BLaER1 treated with 17β-estradiol and CSF1 and Interleukin-3, amounts not matched to agents 10 nM and 100 nM (cell line): ENCODE results near the gene PIK3R4.

Source experiments
- H3K27ac ChIP-seq, 11 experiments: shearing (Covaris generic); formaldehyde crosslinking; 2 replicates each; pipeline ENCODE4 v1.8.1; 2022
- H3K27me3 ChIP-seq, 11 experiments: shearing (Covaris generic); formaldehyde crosslinking; 2 replicates each; pipeline ENCODE4 v1.8.1; 2022
- H3K36me3 ChIP-seq, 11 experiments: shearing (Covaris generic); formaldehyde crosslinking; 2 replicates each; pipeline ENCODE4 v1.8.1; 2022
- H3K4me1 ChIP-seq, 10 experiments: shearing (Covaris generic); formaldehyde crosslinking; 2 replicates each; pipeline ENCODE4 v1.8.1; 2022
- H3K4me2 ChIP-seq, 11 experiments: shearing (Covaris generic); formaldehyde crosslinking; 2 replicates each; pipeline ENCODE4 v1.8.1; 2022
- H3K4me3 ChIP-seq, 10 experiments: shearing (Covaris generic); formaldehyde crosslinking; 2 replicates each; pipeline ENCODE4 v1.8.1; 2022
- H3K9ac ChIP-seq, 11 experiments: shearing (Covaris generic); formaldehyde crosslinking; 2 replicates each; pipeline ENCODE4 v1.8.1; 2022
- H3K9me3 ChIP-seq, 11 experiments: shearing (Covaris generic); formaldehyde crosslinking; replicated peaks in 1 of 11; 2 replicates each; pipeline ENCODE4 v1.8.1; 2022
- H4K20me1 ChIP-seq, 11 experiments: shearing (Covaris generic); formaldehyde crosslinking; 2 replicates each; pipeline ENCODE4 v1.8.1; 2022
- Cebpa-rat ChIP-seq, 11 experiments: shearing (Covaris generic); IDR thresholded peaks; 2 replicates each; pipeline ENCODE4 v1.8.1; 2022

PIK3R4 gene

DNA sequence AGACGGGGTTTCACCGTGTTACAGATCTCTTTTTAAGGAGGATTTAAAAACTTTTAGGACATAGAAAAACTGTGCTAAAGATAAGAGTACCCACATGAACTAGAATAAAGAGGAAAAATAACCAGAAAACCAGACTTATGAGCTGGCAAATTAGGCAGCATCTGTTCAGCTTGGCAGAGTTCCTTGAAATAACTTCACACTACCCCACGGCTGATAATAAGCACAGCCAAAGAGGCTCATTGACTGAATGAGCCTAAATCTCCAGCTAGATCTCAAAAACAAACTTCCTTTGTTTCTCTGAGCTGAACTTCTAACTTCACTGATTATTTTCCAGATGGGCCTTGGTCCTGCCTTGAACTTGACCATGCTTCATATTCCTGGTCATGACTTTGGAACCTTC, 26.7 kb upstream of the PIK3R4 start:
- Histone ChIP-seq H3K9ac (no peak overlapping the region), H3K27ac (no peak overlapping the region), H3K9me3 (no peaks in the 10 kb centered on the region), H3K4me2 (no peak overlapping the region), H3K4me1 (peaks cover 0 to 12% (median 0%) of the 10 kb centered on the region in 10 experiments; a peak in 4 of 20 replicates), H3K36me3 (no peaks in the 10 kb centered on the region), H3K27me3 (no peaks in the 10 kb centered on the region), H4K20me1 (no peaks in the 10 kb centered on the region), H3K4me3 (no peak overlapping the region)
- TF ChIP-seq Cebpa-rat (IDR thresholded peaks at IDR 0.05), result no peak

DNA sequence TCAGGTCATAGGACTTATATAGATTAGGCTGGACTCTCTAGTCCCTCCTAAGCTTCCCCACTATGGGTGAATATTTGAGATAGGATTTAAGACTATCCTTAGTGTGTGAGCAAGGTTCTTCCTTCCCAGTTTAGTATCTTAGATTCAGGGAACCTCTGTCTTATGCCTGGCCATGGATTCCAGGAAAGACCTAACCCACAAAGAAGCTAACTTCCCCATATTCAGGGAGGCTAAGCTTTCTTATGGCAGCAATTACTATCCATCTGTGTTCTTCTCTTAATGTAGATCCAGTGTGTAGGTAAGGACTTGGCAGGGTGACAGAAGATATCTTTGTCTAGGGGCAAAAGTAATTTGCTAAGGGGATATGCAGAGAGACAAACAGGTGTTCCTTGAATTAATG, 25.5 kb upstream of the PIK3R4 start:
- Histone ChIP-seq H3K36me3 (no peaks in the 10 kb centered on the region), H4K20me1 (no peaks in the 10 kb centered on the region), H3K9me3 (no peaks in the 10 kb centered on the region), H3K9ac (no peak overlapping the region), H3K27ac (no peak overlapping the region), H3K4me1 (peaks cover 0 to 12% (median 0%) of the 10 kb centered on the region in 10 experiments; a peak in 4 of 20 replicates), H3K4me3 (no peak overlapping the region), H3K27me3 (no peaks in the 10 kb centered on the region), H3K4me2 (peak overlapping the region in 2 of 11 experiments; percentile 52; a peak in 4 of 22 replicates)
- TF ChIP-seq Cebpa-rat (IDR thresholded peaks at IDR 0.05), result no peak

DNA sequence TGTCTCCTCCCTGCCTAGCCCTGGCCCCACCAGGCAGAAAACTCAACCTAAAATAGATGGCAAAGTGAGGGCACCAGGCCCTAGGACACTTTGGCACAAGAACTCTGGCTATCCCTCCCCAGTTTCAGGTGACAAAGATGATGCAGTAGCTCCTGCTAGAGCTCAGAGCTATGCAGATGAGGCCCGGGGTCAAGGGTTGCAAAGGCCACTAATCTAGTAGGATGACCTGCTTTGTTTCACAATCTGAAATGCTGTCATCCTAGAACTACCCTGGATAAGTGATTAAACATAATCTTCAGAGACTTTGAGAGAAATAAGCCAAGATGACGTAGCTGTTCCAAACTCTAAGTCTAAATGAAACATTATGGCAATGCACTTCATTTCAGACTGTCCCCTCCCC, 24.0 kb upstream of the PIK3R4 start:
- H3K36me3 ChIP-seq, result no peaks in the 10 kb centered on the region
- no peaks in the 10 kb centered on the region for H4K20me1 ChIP-seq
- H3K4me1 ChIP-seq, result peaks cover 0 to 12% (median 0%) of the 10 kb centered on the region in 10 experiments; a peak in 4 of 20 replicates
- no peaks in the 10 kb centered on the region for H3K27me3 ChIP-seq
- H3K9ac ChIP-seq, result no peak overlapping the region
- TF ChIP-seq Cebpa-rat (IDR thresholded peaks at IDR 0.05), result no peak
- H3K9me3 ChIP-seq, result no peaks in the 10 kb centered on the region
- H3K27ac ChIP-seq, result no peak overlapping the region
- H3K4me3 ChIP-seq, result no peak overlapping the region
- no peak overlapping the region for H3K4me2 ChIP-seq

DNA sequence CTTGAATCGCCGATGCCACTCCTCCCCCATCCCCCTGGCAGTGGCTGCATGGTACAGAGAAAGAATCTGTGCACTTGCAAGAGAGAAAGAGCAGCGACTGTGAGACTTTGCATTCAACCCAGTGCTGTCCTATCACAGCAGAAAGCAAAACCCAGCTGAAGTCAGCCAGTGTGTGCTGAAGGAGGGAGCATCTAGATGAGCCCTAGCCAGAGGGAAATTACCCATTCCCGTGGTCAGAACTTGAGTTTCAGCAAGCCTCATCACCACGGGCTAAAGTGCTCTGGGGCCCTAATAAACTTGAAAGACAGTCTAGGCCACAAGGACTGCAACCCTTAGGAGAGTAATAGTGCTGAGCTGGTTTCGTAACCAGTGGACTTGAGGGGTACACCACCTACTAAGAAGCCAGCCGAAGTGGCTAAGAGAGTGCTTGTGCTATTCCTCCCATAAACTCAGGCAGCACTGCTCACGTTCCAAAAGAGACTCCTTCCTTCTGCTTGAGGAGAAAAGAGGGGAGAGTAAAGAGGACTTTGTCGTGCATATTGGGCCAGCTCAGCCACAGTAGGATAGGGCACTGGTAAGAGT, 15.2 kb upstream of the PIK3R4 start:
- H3K4me2 ChIP-seq, result no peak overlapping the region
- H3K4me3 ChIP-seq, result no peak overlapping the region
- no peaks in the 10 kb centered on the region for H3K9me3 ChIP-seq
- no peak overlapping the region for H3K27ac ChIP-seq
- no peak overlapping the region for H3K9ac ChIP-seq
- H3K4me1 ChIP-seq, result peaks cover 0 to 20% (median 0%) of the 10 kb centered on the region in 10 experiments; a peak in 5 of 20 replicates
- no peaks in the 10 kb centered on the region for H3K36me3 ChIP-seq
- no peak for TF ChIP-seq Cebpa-rat (IDR thresholded peaks at IDR 0.05)
- no peaks in the 10 kb centered on the region for H3K27me3 ChIP-seq
- H4K20me1 ChIP-seq, result no peaks in the 10 kb centered on the region

DNA sequence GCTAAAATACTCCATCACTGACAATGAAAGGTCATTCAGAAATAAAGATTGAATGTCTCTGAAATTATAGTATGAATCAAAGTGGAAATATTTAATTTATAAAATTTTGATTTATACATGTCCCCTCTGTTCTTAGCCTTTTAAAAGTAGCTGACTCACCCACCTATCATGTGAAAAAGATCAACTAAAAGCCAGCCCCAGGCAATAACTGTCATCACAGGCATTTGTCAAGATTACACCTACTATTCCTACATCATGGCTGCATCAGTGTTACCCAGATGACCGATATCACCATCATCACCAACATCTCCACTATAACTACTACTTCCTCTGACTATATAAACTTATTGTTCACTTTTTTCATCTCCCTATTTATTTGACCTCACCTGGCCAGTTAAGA, 14.3 kb upstream of the PIK3R4 start:
- Histone ChIP-seq H3K4me1 (peaks cover 0 to 20% (median 0%) of the 10 kb centered on the region in 10 experiments; a peak in 5 of 20 replicates), H3K9me3 (no peaks in the 10 kb centered on the region), H3K27ac (no peak overlapping the region), H3K4me2 (no peak overlapping the region), H3K27me3 (no peaks in the 10 kb centered on the region), H3K4me3 (no peak overlapping the region), H3K36me3 (no peaks in the 10 kb centered on the region), H3K9ac (no peak overlapping the region), H4K20me1 (no peaks in the 10 kb centered on the region)
- TF ChIP-seq Cebpa-rat (IDR thresholded peaks at IDR 0.05), result no peak

DNA sequence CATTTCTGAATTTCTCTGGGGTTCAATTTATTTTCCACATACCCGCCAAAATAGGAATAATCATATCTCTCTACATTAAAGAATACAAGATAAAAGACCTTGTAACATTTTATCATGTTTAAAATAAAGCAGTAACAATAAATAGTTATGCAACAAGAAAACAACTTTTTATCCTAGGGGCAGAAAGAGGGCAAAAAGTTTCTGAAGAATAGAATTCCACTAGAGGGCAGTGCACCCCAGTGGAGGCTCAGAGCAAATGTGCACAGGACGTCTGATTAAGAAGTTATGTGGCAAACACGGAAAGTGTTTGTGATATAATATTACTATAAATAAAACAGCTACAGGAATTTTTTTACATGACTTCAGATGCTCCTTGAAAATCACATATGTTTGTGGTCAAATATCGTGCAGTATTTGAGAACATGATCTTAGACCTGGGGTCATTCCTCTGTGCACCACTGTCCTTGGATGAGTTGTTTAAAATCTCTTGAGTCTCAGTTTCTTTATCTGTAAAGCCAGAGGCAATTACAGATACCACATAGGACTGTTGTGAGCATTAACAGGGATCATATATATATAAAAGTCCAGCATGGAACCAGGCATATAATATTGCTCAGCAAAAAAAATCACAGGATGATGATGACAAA, 13.2 kb upstream of the PIK3R4 start:
- no peaks in the 10 kb centered on the region for H3K36me3 ChIP-seq
- no peaks in the 10 kb centered on the region for H4K20me1 ChIP-seq
- H3K4me2 ChIP-seq, result peak overlapping the region in 1 of 11 experiments; percentile 56; a peak in 1 of 22 replicates
- no peaks in the 10 kb centered on the region for H3K27me3 ChIP-seq
- H3K4me3 ChIP-seq, result no peak overlapping the region
- no peak overlapping the region for H3K27ac ChIP-seq
- no peak overlapping the region for H3K9ac ChIP-seq
- no peak for TF ChIP-seq Cebpa-rat (IDR thresholded peaks at IDR 0.05)
- H3K9me3 ChIP-seq, result no peaks in the 10 kb centered on the region
- H3K4me1 ChIP-seq, result peaks cover 0 to 20% (median 0%) of the 10 kb centered on the region in 10 experiments; a peak in 5 of 20 replicates

DNA sequence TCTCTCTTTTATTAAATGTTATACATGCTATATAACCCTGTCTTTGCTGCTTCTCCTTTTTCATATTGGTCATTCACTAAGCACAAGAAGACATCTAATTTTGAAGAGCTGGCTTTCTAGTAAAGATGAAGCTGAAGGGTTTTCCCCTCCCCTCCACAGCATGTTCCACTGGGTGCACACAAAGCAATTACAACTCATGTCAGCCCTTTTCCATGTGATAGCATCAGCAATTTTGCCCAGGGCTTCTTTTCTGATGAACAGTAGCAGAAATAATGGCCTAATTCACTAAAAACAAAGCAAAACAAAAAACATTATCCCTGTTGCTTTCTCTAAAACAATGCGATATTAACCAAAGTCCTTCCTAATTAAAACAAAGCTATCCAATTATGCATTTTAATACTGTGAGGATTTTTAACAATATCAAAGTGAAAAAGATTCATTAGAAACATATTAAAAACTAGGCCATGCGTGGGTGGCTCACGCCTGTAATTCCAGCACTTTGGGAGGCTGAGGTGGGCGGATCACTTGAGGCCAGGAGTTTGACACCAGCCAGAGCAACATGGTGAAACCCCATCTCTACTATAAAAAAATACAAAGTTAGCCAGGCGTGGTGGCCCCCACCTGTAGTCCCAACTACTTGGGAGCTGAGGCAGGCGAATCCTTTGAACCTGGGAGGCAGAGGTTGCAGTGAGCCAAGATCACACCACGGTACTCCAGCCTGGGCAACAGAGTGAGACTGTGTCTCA, 12.2 kb upstream of the PIK3R4 start:
- Histone ChIP-seq H3K27ac (0 out of 22 replicates have a peak overlapping the region, but pooled peaks of 1 of the 11 experiments have one; percentile 10), H3K4me1 (peaks cover 0 to 20% (median 0%) of the 10 kb centered on the region in 10 experiments; a peak in 5 of 20 replicates), H3K9me3 (no peaks in the 10 kb centered on the region), H3K4me2 (peak overlapping the region in 3 of 11 experiments; percentile 29 to 56 (median 43); a peak in 5 of 22 replicates), H3K4me3 (no peak overlapping the region), H4K20me1 (no peaks in the 10 kb centered on the region), H3K9ac (no peak overlapping the region), H3K27me3 (no peaks in the 10 kb centered on the region), H3K36me3 (no peaks in the 10 kb centered on the region)
- no peak for TF ChIP-seq Cebpa-rat (IDR thresholded peaks at IDR 0.05)

DNA sequence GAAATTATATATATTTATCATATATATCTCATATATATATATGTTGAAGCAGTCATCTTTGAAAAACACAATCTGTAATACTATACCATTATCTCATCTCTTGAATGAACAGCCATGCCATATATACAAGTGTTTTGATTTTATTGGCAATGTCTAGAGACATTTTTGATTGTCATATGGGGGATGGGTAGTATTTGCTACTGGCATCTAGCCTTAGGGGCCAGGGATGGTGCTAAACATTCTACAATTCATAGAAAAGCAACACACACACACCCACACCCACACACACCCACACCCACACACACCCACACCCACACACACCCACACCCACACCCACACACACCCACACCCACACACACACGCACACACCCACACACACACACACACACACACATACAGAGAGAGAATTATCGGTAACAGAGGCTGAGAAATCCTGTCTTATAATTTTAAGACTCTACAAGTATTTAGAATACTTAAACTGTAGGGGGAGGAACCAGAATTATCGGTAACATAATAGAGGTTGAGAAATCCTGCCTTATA, 11.1 kb upstream of the PIK3R4 start:
- H4K20me1 ChIP-seq, result no peaks in the 10 kb centered on the region
- no peak for TF ChIP-seq Cebpa-rat (IDR thresholded peaks at IDR 0.05)
- H3K27ac ChIP-seq, result no peak overlapping the region
- H3K9ac ChIP-seq, result no peak overlapping the region
- H3K4me3 ChIP-seq, result no peak overlapping the region
- H3K27me3 ChIP-seq, result no peaks in the 10 kb centered on the region
- H3K4me2 ChIP-seq, result peak overlapping the region in 2 of 11 experiments; percentile 1 to 56; a peak in 2 of 22 replicates
- no peaks in the 10 kb centered on the region for H3K36me3 ChIP-seq
- no peaks in the 10 kb centered on the region for H3K9me3 ChIP-seq
- peaks cover 0 to 20% (median 0%) of the 10 kb centered on the region in 10 experiments; a peak in 5 of 20 replicates for H3K4me1 ChIP-seq

DNA sequence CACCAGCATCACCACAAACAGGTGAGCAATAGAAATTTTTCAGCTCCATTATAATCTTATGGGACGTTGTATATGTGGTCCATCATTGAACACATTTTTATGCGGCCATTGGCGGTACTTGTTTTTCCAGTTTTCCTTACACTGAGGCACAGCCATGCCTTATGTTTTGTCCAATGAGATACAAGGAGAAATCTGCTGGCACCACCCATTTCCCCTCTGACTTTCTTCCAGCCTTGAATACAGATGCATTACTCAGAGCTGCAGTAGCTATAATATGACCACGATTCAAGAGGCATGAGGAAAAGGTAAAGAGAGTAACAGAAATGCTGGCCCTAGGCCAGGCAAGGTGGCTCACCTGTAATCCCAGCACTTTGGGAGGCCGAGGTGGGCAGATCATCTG, 9.0 kb upstream of the PIK3R4 start:
- no peak overlapping the region for H3K9ac ChIP-seq
- peaks cover 0 to 20% (median 0%) of the 10 kb centered on the region in 10 experiments; a peak in 5 of 20 replicates for H3K4me1 ChIP-seq
- H4K20me1 ChIP-seq, result no peaks in the 10 kb centered on the region
- H3K4me3 ChIP-seq, result no peak overlapping the region
- no peak overlapping the region for H3K4me2 ChIP-seq
- H3K27ac ChIP-seq, result no peak overlapping the region
- H3K27me3 ChIP-seq, result no peaks in the 10 kb centered on the region
- TF ChIP-seq Cebpa-rat (IDR thresholded peaks at IDR 0.05), result no peak
- no peaks in the 10 kb centered on the region for H3K36me3 ChIP-seq
- H3K9me3 ChIP-seq, result no peaks in the 10 kb centered on the region
